ENCODE measurements around the gene PLEK.

Gene PLEK

DNA sequence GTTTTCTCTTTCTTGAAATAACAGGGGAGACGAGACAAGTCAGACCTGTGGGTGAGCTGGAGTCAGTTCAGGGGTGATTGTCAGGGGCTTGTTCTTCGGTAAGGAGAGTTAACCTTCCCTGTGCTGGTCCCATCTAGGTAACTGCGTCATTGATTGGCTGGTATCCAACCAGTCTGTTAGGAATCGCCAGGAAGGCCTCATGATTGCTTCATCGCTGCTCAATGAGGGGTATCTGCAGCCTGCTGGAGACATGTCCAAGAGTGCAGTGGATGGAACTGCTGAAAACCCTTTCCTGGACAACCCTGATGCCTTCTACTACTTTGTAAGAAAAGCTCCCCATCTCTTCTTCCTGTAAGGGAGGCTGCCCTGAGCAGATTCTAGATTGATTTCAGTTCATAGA lies 21.3 kb downstream of the PLEK start:
- H3K27me3 ChIP-seq (ENCODE audit: control insufficient read depth, low read length), result no peaks in the 10 kb centered on the region
- no peak overlapping the region; the same call in 1 of the 2 replicates for H3K4me3 ChIP-seq (ENCODE audit: low read length)
- no peaks in the 10 kb centered on the region for H3K9me2 ChIP-seq (replicated peaks; ENCODE audit: control insufficient read depth, low read length)
- H3K4me2 ChIP-seq (ENCODE audit: low read length), result peak overlapping the region; percentile 22
- TF ChIP-seq CTCF (IDR thresholded peaks at IDR 0.05; ENCODE audit: low read depth, low read length, poor library complexity, severe bottlenecking) (no peak), EZH2phosphoT487 (IDR thresholded peaks at IDR 0.05; ENCODE audit: borderline replicate concordance, low read length) (no peak)
- H3K27ac ChIP-seq (ENCODE audit: low read depth, low read length), result peak overlapping the region; percentile 82
- peaks cover 69% of the 10 kb centered on the region for H3K36me3 ChIP-seq (ENCODE audit: control insufficient read depth, low read length)
- peaks cover 24% of the 10 kb centered on the region for H3F3A ChIP-seq (ENCODE audit: control insufficient read depth, insufficient read depth)
- H3K4me1 ChIP-seq (ENCODE audit: control insufficient read depth, low read length), result peaks cover 70% of the 10 kb centered on the region
- H4K20me1 ChIP-seq (ENCODE audit: control insufficient read depth, insufficient read depth, low read depth, low read length), result no peaks in the 10 kb centered on the region
- no peaks in the 10 kb centered on the region for H3K9me3 ChIP-seq (ENCODE audit: control insufficient read depth, insufficient read depth, low read length)
- no peaks in the 10 kb centered on the region for H3K79me2 ChIP-seq (ENCODE audit: control insufficient read depth, low read length)

DNA sequence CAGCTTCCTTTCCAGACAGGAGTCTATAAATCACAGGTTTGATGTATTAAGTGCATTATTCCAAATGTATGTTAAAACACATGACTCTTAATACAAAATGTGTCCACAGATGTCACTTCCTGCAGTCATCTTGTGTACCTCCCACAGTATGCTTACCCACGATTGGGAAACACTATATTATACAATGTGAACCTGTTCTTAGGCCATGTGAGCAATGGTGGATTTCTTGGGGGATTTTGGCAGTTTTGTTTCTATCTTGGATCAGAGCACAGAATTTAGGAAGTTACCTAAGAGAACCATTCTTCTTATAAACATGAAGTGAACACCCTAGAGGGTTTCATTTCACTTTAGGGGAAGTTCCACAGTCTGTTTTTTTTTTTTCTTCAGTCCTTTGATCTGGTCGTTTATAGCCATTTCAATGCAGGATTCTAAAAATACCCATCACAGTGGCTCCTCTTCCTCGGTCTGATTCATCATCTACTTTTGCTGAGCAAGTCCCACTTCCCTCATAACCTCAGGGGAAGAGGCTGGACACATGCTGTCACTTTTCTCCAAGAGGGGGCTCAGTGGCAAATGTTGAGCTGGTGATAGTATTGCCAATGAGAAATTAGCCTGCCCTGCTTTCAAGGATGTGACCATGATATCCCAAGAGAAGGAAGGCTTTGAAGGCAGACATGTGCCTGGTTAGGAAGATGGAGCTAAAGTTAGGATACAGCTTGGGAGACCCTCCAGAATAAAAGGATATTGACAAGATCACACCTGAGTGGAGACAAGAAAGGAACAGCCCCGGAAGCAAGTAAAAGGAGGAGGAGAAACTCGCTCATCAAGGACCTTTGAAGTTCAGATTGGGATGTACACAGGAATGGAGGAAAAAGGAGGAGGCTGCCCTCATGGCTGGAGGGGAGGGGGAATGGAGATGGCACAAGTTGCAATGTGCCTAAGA lies 22.6 kb downstream of the PLEK start:
- Histone ChIP-seq H3K36me3 (ENCODE audit: control insufficient read depth, low read length) (peaks cover 67% of the 10 kb centered on the region), H3K4me1 (ENCODE audit: control insufficient read depth, low read length) (peaks cover 77% of the 10 kb centered on the region), H3F3A (ENCODE audit: control insufficient read depth, insufficient read depth) (peaks cover 24% of the 10 kb centered on the region), H3K9me3 (ENCODE audit: control insufficient read depth, insufficient read depth, low read length) (no peaks in the 10 kb centered on the region), H3K27ac (ENCODE audit: low read depth, low read length) (peak overlapping the region; percentile 82), H3K27me3 (ENCODE audit: control insufficient read depth, low read length) (no peaks in the 10 kb centered on the region), H3K9me2 (replicated peaks; ENCODE audit: control insufficient read depth, low read length) (no peaks in the 10 kb centered on the region), H3K4me2 (ENCODE audit: low read length) (peak overlapping the region; percentile 60), H3K79me2 (ENCODE audit: control insufficient read depth, low read length) (no peaks in the 10 kb centered on the region), H4K20me1 (ENCODE audit: control insufficient read depth, insufficient read depth, low read depth, low read length) (no peaks in the 10 kb centered on the region), H3K4me3 (ENCODE audit: low read length) (peak overlapping the region; percentile 47)
- peak; percentile 29 for TF ChIP-seq CTCF (IDR thresholded peaks at IDR 0.05; ENCODE audit: low read depth, low read length, poor library complexity, severe bottlenecking)
- TF ChIP-seq EZH2phosphoT487 (IDR thresholded peaks at IDR 0.05; ENCODE audit: borderline replicate concordance, low read length), result no peak

GRCh38 chr2:68388358-68388757 lies 23.3 kb downstream of the PLEK start:
- H3K27me3 ChIP-seq (ENCODE audit: control insufficient read depth, low read length), result no peaks in the 10 kb centered on the region
- H3K27ac ChIP-seq (ENCODE audit: low read depth, low read length), result peak overlapping the region; percentile 82
- peaks cover 24% of the 10 kb centered on the region for H3F3A ChIP-seq (ENCODE audit: control insufficient read depth, insufficient read depth)
- no peaks in the 10 kb centered on the region for H3K79me2 ChIP-seq (ENCODE audit: control insufficient read depth, low read length)
- H3K4me1 ChIP-seq (ENCODE audit: control insufficient read depth, low read length), result peaks cover 74% of the 10 kb centered on the region
- TF ChIP-seq CTCF (IDR thresholded peaks at IDR 0.05; ENCODE audit: low read depth, low read length, poor library complexity, severe bottlenecking) (no peak), EZH2phosphoT487 (IDR thresholded peaks at IDR 0.05; ENCODE audit: borderline replicate concordance, low read length) (no peak)
- H3K9me3 ChIP-seq (ENCODE audit: control insufficient read depth, insufficient read depth, low read length), result no peaks in the 10 kb centered on the region
- peak overlapping the region; percentile 60 for H3K4me2 ChIP-seq (ENCODE audit: low read length)
- H3K4me3 ChIP-seq (ENCODE audit: low read length), result peak overlapping the region; percentile 47
- H3K9me2 ChIP-seq (replicated peaks; ENCODE audit: control insufficient read depth, low read length), result no peaks in the 10 kb centered on the region
- H3K36me3 ChIP-seq (ENCODE audit: control insufficient read depth, low read length), result peaks cover 67% of the 10 kb centered on the region
- no peaks in the 10 kb centered on the region for H4K20me1 ChIP-seq (ENCODE audit: control insufficient read depth, insufficient read depth, low read depth, low read length)
